GM12874 (cell line): ENCODE measurements around the gene GRIA4.

Source experiments
- CTCF ChIP-seq: IDR thresholded peaks from 2 replicates; pipeline ENCODE4 v1.5.1; 2011; ENCODE audit warnings: low read depth, mild to moderate bottlenecking, control low read depth, low read length, moderate library complexity; ENCODE audit not compliant: insufficient read depth

The GRIA4 gene

GRCh38 chr11:105718641-105719040 is 108.8 kb downstream of the GRIA4 start:
- no peak for TF ChIP-seq CTCF

- TF ChIP-seq CTCF = no peak
These were observed 109.4 kb downstream of the GRIA4 start for GRCh38 chr11:105719073-105719822.

- no peak for TF ChIP-seq CTCF
These were observed 110.2 kb downstream of the GRIA4 start for GRCh38 chr11:105720096-105720495.

GRCh38 chr11:105723269-105723668 is 113.4 kb downstream of the GRIA4 start:
- no peak for TF ChIP-seq CTCF

GRCh38 chr11:105732611-105733010 is 122.7 kb downstream of the GRIA4 start:
- no peak for TF ChIP-seq CTCF

- no peak for TF ChIP-seq CTCF
These were observed 124.6 kb downstream of the GRIA4 start for GRCh38 chr11:105734426-105734825.

- no peak for TF ChIP-seq CTCF
These were observed 128.4 kb downstream of the GRIA4 start for GRCh38 chr11:105738251-105738650.
